ENCODE measurements around the gene MTHFD1L. TPM values are rescaled to one million over a fixed set of nuclear protein-coding genes. Genes with fewer than 3 reads are reported as not detected.

Gene MTHFD1L
- total and polyA plus RNA-seq, 2 of the 4 experiments (the other 2 are of a cell fraction): 43.5 to 53.2 TPM

GRCh38 chr6:150977281-150977680 lies 111.8 kb downstream of the MTHFD1L start:
- TF ChIP-seq POLR2A (IDR thresholded peaks at IDR 0.05; ENCODE audit: low read depth, low read length) (no peak), MAZ (IDR thresholded peaks at IDR 0.05; ENCODE audit: borderline replicate concordance, low read depth, low read length) (no peak), MAFK (IDR thresholded peaks at IDR 0.05; ENCODE audit: low read depth, low read length) (no peak), USF2 (IDR thresholded peaks at IDR 0.05; ENCODE audit: low read depth, low read length) (no peak), RCOR1 (IDR thresholded peaks at IDR 0.05; ENCODE audit: insufficient replicate concordance, low read length) (no peak), SMC3 (IDR thresholded peaks at IDR 0.05; ENCODE audit: low read depth, low read length) (no peak), RFX5 (IDR thresholded peaks at IDR 0.05; ENCODE audit: low read depth, low read length) (no peak), CHD1 (IDR thresholded peaks at IDR 0.05; ENCODE audit: low read depth, low read length) (no peak), MXI1 (IDR thresholded peaks at IDR 0.05; ENCODE audit: borderline replicate concordance, low read depth, low read length) (no peak), ELK1 (IDR thresholded peaks at IDR 0.05; ENCODE audit: borderline replicate concordance, low read depth, low read length) (no peak), RAD21 (IDR thresholded peaks at IDR 0.05; ENCODE audit: low read length) (no peak)
- no peak overlapping the region for H3K18ac ChIP-seq (ENCODE audit: low read depth, low read length)
- no peaks in the 10 kb centered on the region for H3K27me3 ChIP-seq (ENCODE audit: control insufficient read depth, insufficient read depth, low read length)
- intact Hi-C loops (cut with micrococcal nuclease): no loop called here
- H3K4me2 ChIP-seq (ENCODE audit: low read depth, low read length): no peak overlapping the region
- CTCF ChIA-PET: no interaction called here
- in situ Hi-C loops (cut with MboI; ENCODE audit: low sequenced_read_pairs): no loop called here
- H4K91ac ChIP-seq (ENCODE audit: insufficient read depth, low read depth, low read length): no peak overlapping the region
- peaks cover 3% of the 10 kb centered on the region; the same call in 1 of the 2 replicates for H4K20me1 ChIP-seq (ENCODE audit: insufficient read depth, low read length)
- DNase-seq (no peak), ATAC-seq (ENCODE audit: low read depth) (no peak)
- H2BK15ac ChIP-seq (ENCODE audit: low read depth, low read length): no peak overlapping the region
- no peak overlapping the region for H2BK120ac ChIP-seq (ENCODE audit: low read depth, low read length)
- H3K79me1 ChIP-seq (ENCODE audit: low read depth in 1 of 2, low read length in 2 of 2): peaks cover 20 to 37% of the 10 kb centered on the region in 2 experiments
- H3K23ac ChIP-seq (ENCODE audit: low read depth, low read length): no peak overlapping the region
- H3K4me3 ChIP-seq (ENCODE audit: insufficient read depth, low read depth, low read length): no peak overlapping the region
- H4K5ac ChIP-seq (ENCODE audit: low read depth, low read length): no peak overlapping the region
- H3K4me1 ChIP-seq (ENCODE audit: control insufficient read depth, insufficient read depth, low read length): peaks cover 6% of the 10 kb centered on the region
- no peak overlapping the region for H3K4ac ChIP-seq (ENCODE audit: low read depth, low read length)
- no peaks in the 10 kb centered on the region for H3K9me3 ChIP-seq (ENCODE audit: control insufficient read depth, insufficient read depth, low read length)
- dilution Hi-C loops (cut with HindIII; ENCODE audit: low sequenced_read_pairs, unreplicated experiment): no loop called here
- no peak overlapping the region for H3K14ac ChIP-seq (replicated peaks; ENCODE audit: low read depth, low read length)
- POLR2A ChIA-PET (ENCODE audit: unreplicated experiment): no interaction called here
- no peak overlapping the region for H2BK5ac ChIP-seq (ENCODE audit: low read depth, low read length, poor library complexity, severe bottlenecking)
- no CpG with 5 or more reads among the region's 2 CpGs for WGBS, 2 experiments (ENCODE audit: extremely low coverage in 2 of 2, insufficient read length in 1 of 2)
- BruUV-seq (replicated peaks): no TSS peak
- H2AFZ ChIP-seq (replicated peaks; ENCODE audit: low read length, poor library complexity): no peak overlapping the region
- H3K56ac ChIP-seq (ENCODE audit: extremely low read depth, insufficient read depth, low read length): no peak overlapping the region
- H4K8ac ChIP-seq (ENCODE audit: low read depth in 2 of 2, low read length in 2 of 2): no peak overlapping the region
- H2AK5ac ChIP-seq (ENCODE audit: low read depth, low read length): no peak overlapping the region
- H2AK9ac ChIP-seq (replicated peaks; ENCODE audit: low read depth, low read length, poor library complexity): no peak overlapping the region
- H2BK20ac ChIP-seq (ENCODE audit: low read depth, low read length): no peak overlapping the region
- H3K36me3 ChIP-seq (ENCODE audit: control insufficient read depth, insufficient read depth, low read length): peaks cover 43% of the 10 kb centered on the region
- H3K27ac ChIP-seq (ENCODE audit: insufficient read depth, low read length): no peak overlapping the region
- H3K9ac ChIP-seq (ENCODE audit: low read depth, low read length): no peak overlapping the region
- H3K9me1 ChIP-seq (ENCODE audit: insufficient read depth, low read length): peaks cover 3% of the 10 kb centered on the region
